Spleen (tissue), 11 donors: ENCODE measurements around the gene SMYD1. TPM values are rescaled to one million over a fixed set of nuclear protein-coding genes. Genes with fewer than 3 reads are reported as not detected.

Source experiments
- DNase-seq: peaks from one replicate; pipeline ENCODE4 v3.0.0-alpha.2; 2020
- H3K27ac ChIP-seq, 8 donors: fragments of 200-600 bp; sonication (generic) in 7 of 8; 1 replicate in 4 of 8; 2 replicates in 4 of 8; pipeline versions ENCODE4 v1.5.0 to v1.8.0; 2016 to 2021; ENCODE audit warnings: inconsistent platforms in 4 of 8, mild to moderate bottlenecking in 4 of 8, moderate library complexity in 1 of 8
- H3K27me3 ChIP-seq, 7 donors: fragments of 200-600 bp; sonication (generic) in 6 of 7; replicated peaks in 1 of 7; 1 replicate in 4 of 7; 2 replicates in 3 of 7; pipeline versions ENCODE4 v1.5.0 to v1.8.0; 2016 to 2021; ENCODE audit warnings: inconsistent platforms in 3 of 7, mild to moderate bottlenecking in 1 of 7
- H3K36me3 ChIP-seq, 6 donors: fragments of 200-600 bp; sonication (generic) in 5 of 6; 1 replicate in 4 of 6; 2 replicates in 2 of 6; pipeline versions ENCODE4 v1.5.0 to v1.8.0; 2016 to 2021; ENCODE audit warnings: inconsistent platforms in 2 of 6
- H3K4me1 ChIP-seq, 6 donors: fragments of 200-600 bp; sonication (generic) in 5 of 6; 1 replicate in 3 of 6; 2 replicates in 3 of 6; pipeline versions ENCODE4 v1.5.0 to v1.8.0; 2016 to 2021; ENCODE audit warnings: inconsistent platforms in 3 of 6
- H3K4me3 ChIP-seq, 8 donors: fragments of 200-600 bp; sonication (generic) in 7 of 8; 1 replicate in 4 of 8; 2 replicates in 4 of 8; pipeline versions ENCODE4 v1.5.0 to v1.8.0; 2016 to 2021; ENCODE audit warnings: inconsistent platforms in 4 of 8, mild to moderate bottlenecking in 4 of 8, moderate library complexity in 2 of 8
- H3K9me3 ChIP-seq, 8 donors: fragments of 200-600 bp; sonication (generic) in 7 of 8; 1 replicate in 4 of 8; 2 replicates in 4 of 8; pipeline versions ENCODE4 v1.5.0 to v1.8.0; 2016 to 2021; ENCODE audit warnings: inconsistent platforms in 4 of 8
- CTCF ChIP-seq, 11 experiments: fragments of 200-600 bp in 7 of 11; fragments of 450-650 bp in 4 of 11; sonication (generic) in 4 of 11; IDR thresholded peaks in 8 of 11; conservative IDR thresholded peaks in 3 of 11; 1 replicate in 7 of 11; 2 replicates in 4 of 11; pipeline versions ENCODE4 v1.4.0 to v1.8.0; 2016 to 2021; ENCODE audit warnings: antibody characterized with exemption in 11 of 11, inconsistent platforms in 4 of 11, mild to moderate bottlenecking in 1 of 11
- POLR2A ChIP-seq, 3 donors: fragments of 450-650 bp; IDR thresholded peaks; one replicate each; pipeline ENCODE4 v1.5.1; 2017; ENCODE audit warnings: antibody characterized with exemption in 3 of 3, mild to moderate bottlenecking in 1 of 3
- POLR2AphosphoS5 ChIP-seq, 3 donors: sonication (generic); formaldehyde crosslinking; IDR thresholded peaks; one replicate each; pipeline ENCODE4 v1.5.1; 2017; ENCODE audit warnings: antibody characterized with exemption in 3 of 3
- WGBS, 5 donors: extraction: QIAGEN DNeasy Blood & Tissue Kit in 3 of 5; methylation state at CpG; one replicate each; pipeline versions ENCODE4 v1.1.5 to v1.1.7; 2013 to 2018; 5-methylcytosine and 5-hydroxymethylcytosine counted together
- intact Hi-C: fragments of 100-400 bp; cut with DNase I; formaldehyde crosslinking; loops from one replicate; pipeline ENCODE4 v1.15.0; 2023; ENCODE audit warnings: low total_unique reads
- polyA plus RNA-seq, 3 donors: library from polyadenylated mRNA; stranded (reverse); fragments of 200-250 nt; gene quantifications; one replicate each; pipeline ENCODE4 v1.2.1, GENCODE V29; 2013
- total RNA-seq, 7 donors: library from RNA; depleted of rRNA in 3 of 7; stranded (reverse); fragments of >200 nt in 3 of 7; fragmentation: NEBNext Ultra II Directional in 4 of 7; extraction: Animal tissue kit (Norgen Biotek cat#: 25700) in 4 of 7; gene quantifications; one replicate each; pipeline versions ENCODE4 v1.1.0 to v1.2.1, GENCODE V29; 2016 to 2021
- donor health status: healthy with polysubstance abuse.
- donor health status: DM: no; HTN: no; CAD: no; lungs with moderate emphysema.
- donor health status: DM: no; HTN: no; CAD: no.
- donor health status: Bipolar disorder and iron deficiency.
- donor health status: healthy.
- donor health status: DM: no; HTN: no; CAD: no.
- donor health status: DM: yes; HTN: yes; CAD: no.

Gene SMYD1
- total and polyA plus RNA-seq, 10 donors = 0.02 to 0.07 TPM; not detected in 8

GRCh38 chr2:88087763-88088162, 20.1 kb downstream of the SMYD1 start:
- 89 to 95% (median 93%) methylated on average over 17 of the region's 17 CpGs for WGBS, 5 donors
- intact Hi-C loops = no loop called here
- H3K36me3 ChIP-seq = no peaks in the 10 kb centered on the region
- no peak for DNase-seq
- TF ChIP-seq CTCF (IDR thresholded peaks at IDR 0.05 in 8 of 11, conservative IDR thresholded peaks at IDR 0.05 in 3 of 11) (no peak), POLR2AphosphoS5 (IDR thresholded peaks at IDR 0.05) (no peak), POLR2A (IDR thresholded peaks at IDR 0.05) (no peak)
- H3K9me3 ChIP-seq = no peaks in the 10 kb centered on the region
- H3K27me3 ChIP-seq = no peaks in the 10 kb centered on the region
- H3K27ac ChIP-seq = no peak overlapping the region
- H3K4me3 ChIP-seq = no peak overlapping the region
- H3K4me1 ChIP-seq = peaks cover 0 to 13% (median 0%) of the 10 kb centered on the region in 6 donors

- intact Hi-C loops = no loop called here
- 86 to 100% (median 95%) methylated on average over 2 of the region's 2 CpGs for WGBS, 5 donors
These were observed 21.4 kb downstream of the SMYD1 start for GRCh38 chr2:88088999-88089398.

GRCh38 chr2:88090446-88091283, 23.0 kb downstream of the SMYD1 start:
- no peak for DNase-seq
- TF ChIP-seq CTCF (IDR thresholded peaks at IDR 0.05 in 8 of 11, conservative IDR thresholded peaks at IDR 0.05 in 3 of 11) (no peak), POLR2A (IDR thresholded peaks at IDR 0.05) (no peak)
- Histone ChIP-seq H3K4me3 (no peak overlapping the region), H3K4me1 (peaks cover 0 to 13% (median 0%) of the 10 kb centered on the region in 6 donors), H3K9me3 (no peaks in the 10 kb centered on the region), H3K36me3 (no peaks in the 10 kb centered on the region), H3K27ac (no peak overlapping the region), H3K27me3 (no peaks in the 10 kb centered on the region)
- WGBS, 5 donors = 51 to 68% (median 64%) methylated on average over 8 of the region's 8 CpGs
- intact Hi-C loops = no loop called here

More at GRCh38 chr2:88088999-88089398, 21.4 kb downstream of the SMYD1 start:
- Histone ChIP-seq H3K9me3 (no peaks in the 10 kb centered on the region), H3K4me1 (peaks cover 0 to 13% (median 0%) of the 10 kb centered on the region in 6 donors), H3K27ac (no peak overlapping the region), H3K36me3 (no peaks in the 10 kb centered on the region), H3K27me3 (no peaks in the 10 kb centered on the region), H3K4me3 (no peak overlapping the region)
- no peak for DNase-seq
- no peak for TF ChIP-seq POLR2AphosphoS5 (IDR thresholded peaks at IDR 0.05)

GRCh38 chr2:88091943-88092342, 24.3 kb downstream of the SMYD1 start:
- Histone ChIP-seq H3K4me1 (peaks cover 0 to 13% (median 0%) of the 10 kb centered on the region in 6 donors), H3K27me3 (no peaks in the 10 kb centered on the region), H3K4me3 (no peak overlapping the region), H3K27ac (no peak overlapping the region), H3K9me3 (no peaks in the 10 kb centered on the region), H3K36me3 (no peaks in the 10 kb centered on the region)
- WGBS, 5 donors = 44 to 78% (median 52%) methylated on average over 3 of the region's 3 CpGs
- no peak for TF ChIP-seq CTCF (IDR thresholded peaks at IDR 0.05 in 8 of 11, conservative IDR thresholded peaks at IDR 0.05 in 3 of 11)
- TF ChIP-seq POLR2A (IDR thresholded peaks at IDR 0.05) = no peak
- no peak for TF ChIP-seq POLR2AphosphoS5 (IDR thresholded peaks at IDR 0.05)
- intact Hi-C loops = no loop called here
- DNase-seq = no peak
